ENCODE data around the gene CDH19.

The CDH19 gene

GRCh38 chr18:66575263-66575662 lies 28.6 kb downstream of the CDH19 start:
- in situ Hi-C loops (cut with MboI; ENCODE audit: low sequenced_read_pairs, unreplicated experiment): no loop called here
- no peak for DNase-seq (ENCODE audit: low spot score)
- TF ChIP-seq, protein P1, sequence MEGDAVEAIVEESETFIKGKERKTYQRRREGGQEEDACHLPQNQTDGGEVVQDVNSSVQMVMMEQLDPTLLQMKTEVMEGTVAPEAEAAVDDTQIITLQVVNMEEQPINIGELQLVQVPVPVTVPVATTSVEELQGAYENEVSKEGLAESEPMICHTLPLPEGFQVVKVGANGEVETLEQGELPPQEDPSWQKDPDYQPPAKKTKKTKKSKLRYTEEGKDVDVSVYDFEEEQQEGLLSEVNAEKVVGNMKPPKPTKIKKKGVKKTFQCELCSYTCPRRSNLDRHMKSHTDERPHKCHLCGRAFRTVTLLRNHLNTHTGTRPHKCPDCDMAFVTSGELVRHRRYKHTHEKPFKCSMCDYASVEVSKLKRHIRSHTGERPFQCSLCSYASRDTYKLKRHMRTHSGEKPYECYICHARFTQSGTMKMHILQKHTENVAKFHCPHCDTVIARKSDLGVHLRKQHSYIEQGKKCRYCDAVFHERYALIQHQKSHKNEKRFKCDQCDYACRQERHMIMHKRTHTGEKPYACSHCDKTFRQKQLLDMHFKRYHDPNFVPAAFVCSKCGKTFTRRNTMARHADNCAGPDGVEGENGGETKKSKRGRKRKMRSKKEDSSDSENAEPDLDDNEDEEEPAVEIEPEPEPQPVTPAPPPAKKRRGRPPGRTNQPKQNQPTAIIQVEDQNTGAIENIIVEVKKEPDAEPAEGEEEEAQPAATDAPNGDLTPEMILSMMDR (IDR thresholded peaks at IDR 0.05; ENCODE audit: borderline replicate concordance, control extremely low read depth, extremely low read depth, insufficient read depth, missing control alignments): no peak

- in situ Hi-C loops (cut with MboI; ENCODE audit: low sequenced_read_pairs, unreplicated experiment): no loop called here
These were observed 32.0 kb downstream of the CDH19 start for GRCh38 chr18:66571845-66572244.

GRCh38 chr18:66566616-66567015 lies 37.3 kb downstream of the CDH19 start:
- DNase-seq (ENCODE audit: low spot score): no peak
- in situ Hi-C loops (cut with MboI; ENCODE audit: low sequenced_read_pairs, unreplicated experiment): no loop called here
- TF ChIP-seq, protein P1 (IDR thresholded peaks at IDR 0.05; ENCODE audit: borderline replicate concordance, control extremely low read depth, extremely low read depth, insufficient read depth, missing control alignments): no peak

More at GRCh38 chr18:66571845-66572244, 32.0 kb downstream of the CDH19 start:
- no peak for DNase-seq (ENCODE audit: low spot score)
- TF ChIP-seq, protein P1 (IDR thresholded peaks at IDR 0.05; ENCODE audit: borderline replicate concordance, control extremely low read depth, extremely low read depth, insufficient read depth, missing control alignments): no peak

DNA sequence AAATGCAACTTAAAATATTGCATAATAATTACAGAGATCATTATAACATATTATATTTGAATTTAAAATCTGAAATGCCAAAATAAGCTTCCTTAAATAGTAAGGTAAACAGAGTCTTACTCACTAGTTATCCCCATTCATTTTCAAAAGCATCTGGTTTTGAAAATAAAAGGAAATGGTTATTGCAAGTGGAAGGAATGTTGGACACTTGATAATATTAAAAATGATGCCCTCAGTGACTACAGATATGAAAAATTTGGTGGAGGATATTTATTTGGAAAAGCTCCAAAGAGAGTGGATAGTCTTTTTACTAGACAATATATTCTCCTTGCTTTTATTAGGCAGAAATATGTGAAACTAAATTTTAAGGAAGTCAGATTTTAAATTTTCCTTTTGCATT lies 39.7 kb downstream of the CDH19 start:
- in situ Hi-C loops (cut with MboI; ENCODE audit: low sequenced_read_pairs, unreplicated experiment): no loop called here
- DNase-seq (ENCODE audit: low spot score): no peak
- TF ChIP-seq, protein P1 (IDR thresholded peaks at IDR 0.05; ENCODE audit: borderline replicate concordance, control extremely low read depth, extremely low read depth, insufficient read depth, missing control alignments): no peak

DNA sequence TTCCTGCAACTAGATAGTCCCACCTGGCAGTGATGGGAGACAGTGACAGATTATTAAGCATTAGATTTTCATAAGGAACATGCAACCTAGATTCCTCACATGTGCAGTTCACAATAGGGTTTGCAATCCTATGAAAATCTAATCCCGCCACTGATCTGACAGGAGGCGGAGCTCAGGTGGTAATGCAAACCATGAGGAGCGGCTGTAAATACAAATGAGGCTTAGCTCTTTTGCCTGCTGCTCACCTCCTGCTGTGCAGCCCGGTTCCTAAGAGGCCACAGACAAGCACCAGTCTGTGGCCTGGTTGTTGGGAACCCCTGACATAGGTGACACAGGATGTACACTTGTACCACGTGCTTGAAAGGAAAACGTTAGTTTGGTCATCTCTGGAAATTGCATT lies 41.6 kb downstream of the CDH19 start:
- in situ Hi-C loops (cut with MboI; ENCODE audit: low sequenced_read_pairs, unreplicated experiment): no loop called here
- TF ChIP-seq, protein P1 (IDR thresholded peaks at IDR 0.05; ENCODE audit: borderline replicate concordance, control extremely low read depth, extremely low read depth, insufficient read depth, missing control alignments): no peak

GRCh38 chr18:66560094-66560493 lies 43.8 kb downstream of the CDH19 start:
- in situ Hi-C loops (cut with MboI; ENCODE audit: low sequenced_read_pairs, unreplicated experiment): no loop called here
- TF ChIP-seq, protein P1 (IDR thresholded peaks at IDR 0.05; ENCODE audit: borderline replicate concordance, control extremely low read depth, extremely low read depth, insufficient read depth, missing control alignments): no peak
- no peak for DNase-seq (ENCODE audit: low spot score)

More for the DNA sequence above, 41.6 kb downstream of the CDH19 start:
- DNase-seq (ENCODE audit: low spot score): no peak

DNA sequence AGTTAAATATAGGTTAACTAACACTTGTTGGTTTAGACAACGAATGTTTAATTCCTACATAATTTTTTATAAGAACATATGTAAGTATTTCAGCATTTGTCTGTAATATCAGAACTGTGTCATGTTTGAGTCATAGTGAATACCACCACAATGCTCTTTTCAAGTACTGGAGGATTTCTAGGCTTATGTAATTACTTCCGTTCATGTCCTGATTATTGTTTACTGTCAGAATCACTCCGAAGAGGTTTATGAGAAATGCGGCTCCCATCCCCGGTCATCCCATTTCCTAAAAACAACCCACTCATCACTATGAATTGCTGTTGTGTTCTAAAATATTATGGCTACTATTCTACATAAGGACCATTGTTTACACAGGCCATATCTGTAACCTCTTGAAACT lies 45.1 kb downstream of the CDH19 start:
- TF ChIP-seq, protein P1 (IDR thresholded peaks at IDR 0.05; ENCODE audit: borderline replicate concordance, control extremely low read depth, extremely low read depth, insufficient read depth, missing control alignments): no peak
- in situ Hi-C loops (cut with MboI; ENCODE audit: low sequenced_read_pairs, unreplicated experiment): no loop called here
- no peak for DNase-seq (ENCODE audit: low spot score)
